Mucosa of descending colon (tissue), 3 donors: ENCODE measurements around the gene MORN3. TPM values are rescaled to one million over a fixed set of nuclear protein-coding genes. Genes with fewer than 3 reads are reported as not detected.
A peak's percentile ranks its signal among the peaks of the same experiment; 100 is the strongest.
"Not testable (repeated sequence)": the region's sequence is repeated elsewhere in the genome, so short reads cannot be mapped to it uniquely, and the experiment has no call there.

Experiments used
- ATAC-seq: fragments of 200-7000 bp; cut with Tn5 transposase; one replicate; pipeline ENCODE4 v1.9.1; 2020; ENCODE audit warnings: mild to moderate bottlenecking, moderate library complexity
- DNase-seq, 3 donors: peaks; one replicate each; pipeline ENCODE4 v3.0.0-alpha.2; 2020
- H3K36me3 ChIP-seq: fragments of 200-600 bp; one replicate; pipeline ENCODE4 v1.8.0; 2021; ENCODE audit warnings: low read depth, mild to moderate bottlenecking
- H3K4me1 ChIP-seq: fragments of 200-600 bp; one replicate; pipeline ENCODE4 v1.8.0; 2021; ENCODE audit warnings: low read depth, mild to moderate bottlenecking
- H3K4me3 ChIP-seq: fragments of 200-600 bp; one replicate; pipeline ENCODE4 v1.8.0; 2021; ENCODE audit warnings: mild to moderate bottlenecking
- H3K9me3 ChIP-seq: fragments of 200-600 bp; one replicate; pipeline ENCODE4 v1.8.0; 2021; ENCODE audit warnings: mild to moderate bottlenecking
- CTCF ChIP-seq: fragments of 200-600 bp; IDR thresholded peaks from one replicate; pipeline ENCODE4 v1.8.0; 2022; ENCODE audit warnings: antibody characterized with exemption, mild to moderate bottlenecking
- intact Hi-C, 2 donors: fragments of 100-400 bp; cut with DNase I in 1 of 2; cut with micrococcal nuclease in 1 of 2; formaldehyde crosslinking; loops; one replicate each; pipeline versions ENCODE4 v1.11.0 to v1.11.1; 2022; cut with DNase I, micrococcal nuclease
- total RNA-seq, 3 donors: library from RNA; stranded (reverse); fragmentation: NEBNext Ultra II Directional in 2 of 3; extraction: Animal tissue kit (Norgen Biotek cat#: 25700) in 2 of 3; gene quantifications; one replicate each; pipeline versions ENCODE4 v1.2.1 to v1.2.4, GENCODE V29; 2021 to 2023
- donor health status: DM: no; HTN: no; CAD: no; lungs with moderate emphysema.
- donor health status: DM: no; HTN: no; CAD: no.
- donor health status: DM: no; HTN: yes; CAD: no.

Gene MORN3
- total RNA-seq, 3 donors from 2014 or later, result 0.17 to 0.35 (median 0.22) TPM

- Histone ChIP-seq H3K9me3 (no peaks in the 10 kb centered on the region), H3K36me3 (no peaks in the 10 kb centered on the region), H3K4me3 (no peak overlapping the region), H3K4me1 (no peaks in the 10 kb centered on the region)
- ATAC-seq, result no peak
- no peak for DNase-seq
- TF ChIP-seq CTCF, result no peak
- intact Hi-C loops, result no loop called here
These were observed 8.9 kb upstream of the MORN3 start for GRCh38 chr12:121678305-121678704.

GRCh38 chr12:121676190-121676589 lies 6.7 kb upstream of the MORN3 start:
- Histone ChIP-seq H3K9me3 (no peaks in the 10 kb centered on the region), H3K4me1 (peaks cover 11% of the 10 kb centered on the region), H3K36me3 (no peaks in the 10 kb centered on the region), H3K4me3 (no peak overlapping the region)
- no peak for TF ChIP-seq CTCF
- intact Hi-C loops, result no loop called here
- no peak for DNase-seq
- ATAC-seq, result no peak

- Histone ChIP-seq H3K4me1 (peaks cover 11% of the 10 kb centered on the region), H3K4me3 (no peak overlapping the region), H3K36me3 (no peaks in the 10 kb centered on the region), H3K9me3 (no peaks in the 10 kb centered on the region)
- peak; percentile 62 for ATAC-seq
- no peak for TF ChIP-seq CTCF
- intact Hi-C loops, result loop anchor here in 1 of 2 donors (5.0 kb wide), 1 partner anchor 56 kb away; no protein-coding TSS in a partner anchor
- DNase-seq, result peak; percentile 35 to 66 (median 51)
These were observed 3.6 kb upstream of the MORN3 start for GRCh38 chr12:121673013-121673511.

DNA sequence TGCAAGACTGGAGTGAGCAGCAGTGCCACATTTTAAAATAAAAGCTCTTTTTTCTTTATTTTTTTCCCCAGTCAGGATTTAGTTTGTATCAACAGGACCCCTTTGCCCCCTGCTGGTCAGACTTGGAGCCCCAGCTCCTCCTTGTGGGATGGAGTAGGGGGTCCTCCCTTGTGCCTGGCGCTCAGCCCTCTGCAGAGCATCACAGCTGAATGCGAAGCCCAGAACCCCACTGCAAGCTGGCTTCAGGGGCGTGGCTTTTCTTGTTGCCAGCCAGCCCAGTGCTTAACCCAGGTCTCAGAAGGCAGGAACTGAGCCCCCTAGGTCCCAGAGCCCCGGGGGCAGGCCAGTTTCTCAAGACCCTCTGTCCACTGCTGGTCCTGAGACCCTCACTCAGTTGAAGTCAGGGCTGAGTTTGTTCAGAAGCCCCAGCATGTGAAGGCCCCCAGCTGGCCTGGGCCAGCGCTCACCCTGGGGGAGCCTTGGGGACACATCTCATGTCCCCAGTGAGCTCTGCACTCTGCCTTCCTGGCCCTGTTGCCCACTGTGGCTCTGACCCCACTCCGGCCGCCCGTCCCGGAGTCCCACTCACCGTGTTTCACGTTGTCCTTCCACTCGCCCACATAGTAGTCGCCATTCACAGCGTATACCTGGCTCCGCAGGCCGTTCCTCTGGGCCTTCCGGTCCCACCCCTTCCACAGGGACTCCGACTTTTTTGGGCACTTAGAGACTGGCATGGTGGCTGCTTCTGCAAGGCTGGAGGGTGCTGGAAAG lies 519 bp downstream of the MORN3 start:
- no peak for TF ChIP-seq CTCF
- H3K36me3 ChIP-seq, result no peaks in the 10 kb centered on the region
- ATAC-seq, result no peak
- H3K4me3 ChIP-seq, result no peak overlapping the region
- H3K4me1 ChIP-seq, result peaks cover 11% of the 10 kb centered on the region
- DNase-seq, result peak in 1 of 3 donors; percentile 64
- H3K9me3 ChIP-seq, result no peaks in the 10 kb centered on the region
- intact Hi-C loops, result no loop called here

GRCh38 chr12:121666829-121667228 lies 2.6 kb downstream of the MORN3 start:
- intact Hi-C loops, DNase-seq, ATAC-seq, H3K36me3 ChIP-seq, H3K4me3 ChIP-seq, H3K9me3 ChIP-seq, H3K4me1 ChIP-seq: not testable (repeated sequence)

DNA sequence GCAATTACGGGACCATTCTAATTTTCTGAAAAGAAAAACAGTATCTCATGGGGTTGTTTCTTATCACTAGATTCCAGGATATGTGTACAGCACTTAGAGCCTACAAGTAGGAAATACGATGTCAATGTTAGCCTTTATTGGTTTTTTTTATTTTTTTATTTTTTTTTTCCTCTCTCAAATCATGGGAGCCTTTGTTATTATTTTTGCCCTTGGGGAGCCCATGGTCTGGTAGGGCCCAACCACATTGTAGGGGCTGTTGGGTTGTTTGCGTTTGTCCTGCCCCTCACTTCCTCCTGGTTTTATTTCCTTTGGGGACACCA lies 5.9 kb downstream of the MORN3 start:
- ATAC-seq, result no peak

GRCh38 chr12:121661353-121662105 lies 7.9 kb downstream of the MORN3 start:
- H3K4me3 ChIP-seq, H3K4me1 ChIP-seq, H3K36me3 ChIP-seq, ATAC-seq, H3K9me3 ChIP-seq, intact Hi-C loops, DNase-seq: not testable (repeated sequence)

More for the DNA sequence above, 5.9 kb downstream of the MORN3 start:
- TF ChIP-seq CTCF, result no peak
- no peak for DNase-seq
- Histone ChIP-seq H3K9me3 (no peaks in the 10 kb centered on the region), H3K4me3 (no peak overlapping the region), H3K4me1 (no peaks in the 10 kb centered on the region), H3K36me3 (no peaks in the 10 kb centered on the region)
- intact Hi-C loops, result no loop called here
